Heart right ventricle (tissue), 16 donors: ENCODE data around the gene TOR1AIP1. TPM values are rescaled to one million over a fixed set of nuclear protein-coding genes. Genes with fewer than 3 reads are reported as not detected.

Experiments
- ATAC-seq, 8 donors: fragments of 200-7000 bp; cut with Tn5 transposase; one replicate each; pipeline ENCODE4 v1.9.1; 2020; ENCODE audit warnings: mild to moderate bottlenecking in 8 of 8, moderate library complexity in 8 of 8, moderate number of reproducible peaks in 1 of 8
- DNase-seq, 2 donors: peaks; one replicate each; pipeline ENCODE4 v3.0.0-alpha.2; 2020
- H3K27ac ChIP-seq, 10 donors: fragments of 200-600 bp; sonication (generic) in 2 of 10; one replicate each; pipeline versions ENCODE4 v1.5.0 to v1.8.0; 2020 to 2022; ENCODE audit warnings: mild to moderate bottlenecking in 3 of 10
- H3K27me3 ChIP-seq, 7 donors: fragments of 200-600 bp; one replicate each; pipeline ENCODE4 v1.8.0; 2021 to 2022; ENCODE audit warnings: mild to moderate bottlenecking in 2 of 7
- H3K36me3 ChIP-seq, 9 donors: fragments of 200-600 bp; sonication (generic) in 1 of 9; one replicate each; pipeline versions ENCODE4 v1.5.0 to v1.8.0; 2020 to 2022; ENCODE audit warnings: mild to moderate bottlenecking in 2 of 9
- H3K4me1 ChIP-seq, 9 donors: fragments of 200-600 bp; sonication (generic) in 1 of 9; one replicate each; pipeline versions ENCODE4 v1.5.0 to v1.8.0; 2020 to 2022; ENCODE audit warnings: mild to moderate bottlenecking in 4 of 9
- H3K4me3 ChIP-seq, 10 donors: fragments of 200-600 bp; sonication (generic) in 2 of 10; one replicate each; pipeline versions ENCODE4 v1.5.0 to v1.8.0; 2020 to 2022; ENCODE audit warnings: mild to moderate bottlenecking in 7 of 10, moderate library complexity in 2 of 10
- H3K9me3 ChIP-seq, 11 donors: fragments of 200-600 bp in 10 of 11; sonication (generic) in 2 of 11; one replicate each; pipeline versions ENCODE4 v1.5.0 to v1.8.0; 2013 to 2022; ENCODE audit warnings: mild to moderate bottlenecking in 2 of 11, control low read depth in 1 of 11, moderate library complexity in 1 of 11
- CTCF ChIP-seq, 9 donors: fragments of 200-600 bp; sonication (generic) in 2 of 9; IDR thresholded peaks; one replicate each; pipeline versions ENCODE4 v1.5.0 to v1.8.0; 2021 to 2022; ENCODE audit warnings: antibody characterized with exemption in 9 of 9, mild to moderate bottlenecking in 5 of 9, moderate library complexity in 1 of 9
- WGBS, 2 donors: extraction: QIAGEN DNeasy Blood & Tissue Kit; methylation state at CpG; one replicate each; pipeline ENCODE4 v1.1.7; 2013; ENCODE audit warnings: inconsistent platforms in 1 of 2; 5-methylcytosine and 5-hydroxymethylcytosine counted together
- intact Hi-C, 10 donors: fragments of 100-400 bp; cut with DNase I; formaldehyde crosslinking; loops; one replicate each; pipeline versions ENCODE4 v1.11.1 to v1.14.2; 2022
- polyA plus RNA-seq, 2 donors: library from polyadenylated mRNA; stranded (reverse); fragments of 200-250 nt; gene quantifications; one replicate each; pipeline ENCODE4 v1.2.3, GENCODE V29; 2013
- total RNA-seq, 10 donors: library from RNA; stranded (reverse); fragmentation: NEBNext Ultra II Directional in 3 of 10; extraction: Animal tissue kit (Norgen Biotek cat#: 25700) in 3 of 10; gene quantifications; one replicate each; pipeline versions ENCODE4 v1.2.1 to v1.2.4, GENCODE V29; 2021 to 2023
- donor health status: Arrhythmogenic right ventricular cardiomyopathy.
- donor health status: ischemic (EF 13 %, LVEDD 7.1; RV severe dilation, severe dysfunction).
- donor health status: healthy with polysubstance abuse.
- donor health status: DM: no; HTN: yes; CAD: no.
- donor health status: DM: no; HTN: no; CAD: no.
- donor health status: ischemic (EF 25% LVEDD 6.9; RV normal size, moderate dysfunction).
- donor health status: ischemic (EF 25% LVEDD 5.7; RV mildly dilated, moderate dysfunction).
- donor health status: healthy.
- donor health status: DM: yes; HTN: yes; CAD: no.
- donor health status: Ischemic cardiomyopathy.
- donor health status: ischemic (EF 35%, LVEDD 5.7; RV mildly dilated, moderate dysfunction).
- donor health status: nonischemic (EF 11% LVEDD 7.7; RV severe dilation, severe dysfunction).
- donor health status: DM: yes; HTN: yes; CAD: no.
- donor health status: PGD.
- donor health status: ischemic (EF 29% LVEDD 5.4; RV normal size, mild dysfunction).
- donor health status: nonischemic (EF 23%, LVEDD 6.1; RV moderate dilation, normal function).

Gene TOR1AIP1
- total and polyA plus RNA-seq, 12 donors = 13.4 to 50.3 (median 43.5) TPM

GRCh38 chr1:179876300-179876715 lies 5.8 kb upstream of the TOR1AIP1 start:
- Histone ChIP-seq H3K9me3 (no peaks in the 10 kb centered on the region), H3K4me3 (peak overlapping the region in 8 of 10 donors; percentile 59 to 80 (median 73)), H3K27me3 (no peaks in the 10 kb centered on the region), H3K36me3 (peaks cover 0 to 38% (median 7%) of the 10 kb centered on the region in 9 donors), H3K4me1 (peaks cover 0 to 72% (median 50%) of the 10 kb centered on the region in 9 donors), H3K27ac (peak overlapping the region in 3 of 10 donors; percentile 71 to 79 (median 78))
- DNase-seq = no peak
- ATAC-seq = no peak
- intact Hi-C loops = loop anchor here in 1 of 10 donors (10.0 kb wide), 1 partner anchor 298 kb away; no protein-coding TSS in a partner anchor
- no peak for TF ChIP-seq CTCF (IDR thresholded peaks at IDR 0.05)
- WGBS, 2 donors = 48 to 60% methylated on average over 3 of the region's 3 CpGs

GRCh38 chr1:179877586-179878265 lies 4.4 kb upstream of the TOR1AIP1 start, which contains the start of gene TOR1AIP2:
Gene TOR1AIP2 (minus strand): TSS chr1:179877803. CDS start chr1:179852665, 25,138 bp downstream.
- Histone ChIP-seq H3K9me3 (no peaks in the 10 kb centered on the region), H3K27me3 (no peaks in the 10 kb centered on the region), H3K36me3 (peaks cover 0 to 36% (median 7%) of the 10 kb centered on the region in 9 donors), H3K27ac (peak within 1 kb of the TSS in 9 of 10 donors; percentile 29 to 79 (median 71)), H3K4me3 (peak within 1 kb of the TSS; percentile 55 to 80 (median 72)), H3K4me1 (peaks cover 0 to 61% (median 39%) of the 10 kb centered on the region in 9 donors)
- intact Hi-C loops = loop anchor here in 1 of 10 donors (10.0 kb wide), 1 partner anchor 297 kb away; no protein-coding TSS in a partner anchor
- TF ChIP-seq CTCF (IDR thresholded peaks at IDR 0.05) = no peak
- peak; percentile 53 to 73 (median 70) for ATAC-seq
- WGBS, 2 donors = 4% methylated on average over 31 of the region's 31 CpGs
- DNase-seq = peak; percentile 89 to 92

GRCh38 chr1:179879797-179880196 lies 2.3 kb upstream of the TOR1AIP1 start:
- Histone ChIP-seq H3K4me1 (peaks cover 3 to 58% (median 49%) of the 10 kb centered on the region in 9 donors), H3K36me3 (peaks cover 0 to 24% (median 0%) of the 10 kb centered on the region in 9 donors), H3K27ac (no peak overlapping the region), H3K4me3 (no peak overlapping the region), H3K27me3 (no peaks in the 10 kb centered on the region), H3K9me3 (no peaks in the 10 kb centered on the region)
- intact Hi-C loops = loop anchor here in 6 of 10 donors (2.0 to 10.0 kb wide), 6 partner anchors 62 to 295 kb away; partner anchors contain the start of gene CEP350 (in 3 of the 6)
- no peak for TF ChIP-seq CTCF (IDR thresholded peaks at IDR 0.05)
- ATAC-seq (no peak), DNase-seq (no peak)
- WGBS, 2 donors = 92 to 96% methylated on average over 2 of the region's 2 CpGs

GRCh38 chr1:179881642-179882252 lies 338 bp upstream of the TOR1AIP1 start:
- H3K36me3 ChIP-seq = peaks cover 0 to 30% (median 11%) of the 10 kb centered on the region in 9 donors
- no peaks in the 10 kb centered on the region for H3K27me3 ChIP-seq
- 1% methylated on average over 22 of the region's 22 CpGs for WGBS, 2 donors
- DNase-seq = peak in 1 of 2 donors; percentile 92
- H3K4me1 ChIP-seq = peaks cover 3 to 58% (median 55%) of the 10 kb centered on the region in 9 donors
- intact Hi-C loops = loop anchor here in 6 of 10 donors (1.0 to 10.0 kb wide), 6 partner anchors 64 to 143 kb away; partner anchors contain the start of gene CEP350 (in 5 of the 6)
- no peaks in the 10 kb centered on the region for H3K9me3 ChIP-seq
- ATAC-seq = peak; percentile 30 to 56 (median 46)
- peak overlapping the region; percentile 95 to 100 (median 99) for H3K27ac ChIP-seq
- no peak for TF ChIP-seq CTCF (IDR thresholded peaks at IDR 0.05)
- H3K4me3 ChIP-seq = peak overlapping the region; percentile 64 to 90 (median 79)
